A673 (cell line): ENCODE data around the gene PRICKLE1.

Experiments
- CTCF ChIP-seq: fragments of 300-800, 200-600 bp; sonication (generic); conservative IDR thresholded peaks from 2 replicates; pipeline ENCODE4 v1.5.1; 2017; ENCODE audit warnings: low read depth, mild to moderate bottlenecking, antibody characterized with exemption, low read length, moderate library complexity, mixed read lengths
- EZH2 ChIP-seq: fragments of 200-600 bp; sonication (generic); IDR thresholded peaks from 2 replicates; pipeline ENCODE4 v1.6.1; 2017; ENCODE audit warnings: borderline replicate concordance, low read depth, mild to moderate bottlenecking, mixed read lengths, antibody characterized with exemption, low read length; ENCODE audit not compliant: poor library complexity, severe bottlenecking

GRCh38 chr12:42508913-42509460, 80.6 kb downstream of the PRICKLE1 start:
- no peak for TF ChIP-seq CTCF
- no peak for TF ChIP-seq EZH2
